GM18870 (cell line): Measurements from ENCODE around the gene FHIT.

Source experiments
- ATAC-seq: cut with Tn5 transposase; IDR thresholded peaks from one replicate; pipeline ENCODE4 v1.9.1; 2021; ENCODE audit warnings: moderate library complexity; ENCODE audit not compliant: unreplicated experiment

FHIT gene

DNA sequence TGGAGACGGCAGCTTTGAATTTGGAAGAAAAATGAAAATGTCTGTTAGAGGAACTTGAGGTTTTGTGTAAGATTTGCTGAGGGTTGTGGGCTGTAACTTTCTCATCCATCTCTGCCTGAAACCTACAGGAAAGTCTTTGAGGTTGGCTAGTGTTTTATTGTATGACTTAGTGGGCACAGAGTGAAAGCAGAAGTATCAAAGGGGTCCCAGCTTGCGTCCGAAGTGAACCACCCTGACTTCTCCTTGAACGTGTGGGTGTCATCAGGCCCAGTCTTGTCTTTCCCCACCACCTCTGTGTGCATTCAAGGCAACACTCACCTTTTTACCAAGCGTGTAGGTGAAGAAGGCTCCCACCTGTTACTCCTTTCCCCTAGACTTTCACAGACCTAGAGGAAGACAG lies 1519.3 kb downstream of the FHIT start:
- no peak for ATAC-seq

DNA sequence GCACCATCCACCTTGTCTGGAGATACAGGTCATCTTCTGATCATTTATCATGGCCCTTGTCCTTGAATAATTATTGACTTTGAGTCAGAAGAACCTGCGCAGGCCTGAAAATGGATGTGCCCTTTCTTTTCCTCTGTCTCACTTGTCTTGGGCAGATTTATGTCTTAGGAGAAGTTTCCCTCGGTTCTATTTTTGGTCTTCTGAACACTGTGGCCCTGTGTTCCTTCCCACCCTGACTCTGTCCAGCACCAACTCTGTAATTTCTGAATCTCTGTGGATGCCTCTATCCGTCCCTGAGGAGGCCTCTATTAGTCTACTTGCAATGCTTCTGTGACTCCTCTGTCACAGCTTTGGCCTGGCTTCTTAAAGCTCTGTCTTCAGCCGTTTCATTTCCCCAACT lies 1520.7 kb downstream of the FHIT start:
- no peak for ATAC-seq

DNA sequence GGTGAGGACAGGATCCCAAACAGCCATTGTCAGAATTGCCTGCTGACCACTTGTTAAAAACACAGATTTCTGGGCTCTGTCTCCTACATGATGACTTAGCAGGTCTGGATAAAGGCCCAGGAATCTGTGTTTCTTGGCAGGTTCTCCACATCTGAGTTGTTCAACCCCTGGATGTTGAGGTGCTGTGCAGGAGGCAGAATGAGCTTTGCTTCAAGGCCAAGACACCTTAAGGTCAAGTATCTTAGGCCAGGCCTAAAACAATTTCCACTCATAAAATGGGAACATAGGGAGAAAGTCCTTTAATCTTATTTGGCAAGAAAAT lies 1522.7 kb downstream of the FHIT start:
- ATAC-seq = no peak

DNA sequence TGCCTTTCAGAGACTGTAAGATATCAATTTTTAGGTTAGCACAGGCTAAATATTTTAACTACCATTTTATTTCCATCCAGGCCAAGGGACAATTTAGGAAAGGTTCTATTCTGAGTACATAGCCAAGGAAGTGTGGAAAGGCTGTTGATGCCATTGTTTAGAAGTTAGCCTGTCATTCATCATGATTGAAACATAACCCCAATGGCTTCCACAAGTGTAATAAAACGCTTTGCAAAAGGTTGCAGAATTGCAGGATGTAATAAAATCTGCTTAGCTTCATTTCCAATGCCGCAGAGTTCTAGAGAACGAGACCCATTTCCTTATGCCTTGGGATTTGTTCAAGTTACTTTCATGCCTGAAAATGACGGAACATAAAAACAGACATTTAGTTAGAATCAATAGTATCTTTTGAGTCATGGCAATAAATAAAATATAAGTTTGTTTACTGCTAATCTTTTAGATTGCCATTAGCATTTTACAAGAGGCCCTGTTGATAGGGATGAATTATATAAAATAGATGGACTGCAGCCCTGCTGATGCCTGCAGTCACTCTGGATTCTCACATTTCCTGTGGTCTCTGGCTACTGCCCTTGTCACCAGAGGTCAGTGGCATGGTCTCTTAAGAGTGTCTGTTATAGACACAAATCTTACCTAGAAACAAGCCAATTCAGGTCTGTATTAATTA lies 1523.2 kb downstream of the FHIT start:
- no peak for ATAC-seq

DNA sequence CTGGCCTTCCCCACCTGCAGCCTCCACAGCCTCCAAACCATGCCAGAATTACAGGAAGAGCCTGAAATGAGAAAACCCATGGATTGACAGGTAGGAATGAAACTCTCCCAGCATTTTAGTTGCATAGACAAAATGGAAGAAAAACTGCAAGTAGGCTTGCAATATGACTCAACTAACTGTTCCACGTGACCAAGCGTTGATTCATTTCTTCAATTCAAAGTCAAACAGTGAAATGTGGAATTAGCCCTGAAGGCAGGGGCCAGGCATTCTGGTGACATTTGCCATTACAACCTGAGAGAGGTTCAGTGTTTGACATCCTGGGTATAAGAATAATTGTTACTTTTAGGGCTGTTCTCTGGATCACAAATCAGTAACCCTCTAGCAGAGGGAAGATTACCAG lies 1525.0 kb downstream of the FHIT start:
- no peak for ATAC-seq

DNA sequence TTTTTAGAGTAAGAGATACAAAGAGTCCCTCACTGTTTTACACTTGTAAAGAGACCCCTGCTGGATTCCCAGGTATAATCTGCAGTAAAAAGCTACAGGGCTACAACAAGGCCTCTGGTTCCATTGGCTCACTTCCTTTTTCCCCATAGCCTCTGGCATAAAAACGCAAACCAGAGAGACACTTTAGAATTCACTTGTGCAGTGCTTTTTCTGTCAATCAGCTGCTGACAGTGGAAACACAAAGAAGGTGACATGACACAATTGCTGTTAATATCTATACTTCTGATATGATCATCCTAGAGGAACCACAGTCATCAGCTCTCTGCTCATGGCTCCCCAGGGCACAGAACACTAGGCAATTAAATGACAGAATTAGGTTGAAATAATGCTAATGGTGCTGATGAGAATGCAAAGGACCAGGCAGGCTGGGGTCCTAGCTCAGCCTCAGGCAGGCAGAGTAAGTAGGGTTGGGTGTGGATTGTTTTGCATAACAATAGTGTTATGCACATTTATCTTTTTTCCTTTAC lies 1533.5 kb downstream of the FHIT start:
- ATAC-seq = no peak

DNA sequence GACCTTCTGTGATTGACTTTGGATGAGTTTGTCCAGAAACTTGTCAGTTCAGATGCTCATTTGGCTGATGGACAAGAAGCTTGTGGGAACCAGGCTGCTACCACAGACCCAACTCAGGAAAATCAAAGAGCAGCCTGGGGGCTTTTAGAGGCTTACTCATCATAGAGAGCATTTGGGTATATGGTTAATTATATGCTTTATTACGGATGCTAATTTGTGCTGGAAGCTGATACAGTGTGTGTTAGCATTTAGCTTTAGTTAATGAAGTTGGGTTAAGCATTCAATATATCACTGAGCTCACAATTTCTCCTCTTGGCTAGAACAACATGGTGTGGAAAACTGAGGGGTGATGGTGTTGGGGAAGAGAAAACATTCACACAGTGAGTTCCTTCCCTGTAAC lies 1537.2 kb downstream of the FHIT start:
- ATAC-seq = no peak

DNA sequence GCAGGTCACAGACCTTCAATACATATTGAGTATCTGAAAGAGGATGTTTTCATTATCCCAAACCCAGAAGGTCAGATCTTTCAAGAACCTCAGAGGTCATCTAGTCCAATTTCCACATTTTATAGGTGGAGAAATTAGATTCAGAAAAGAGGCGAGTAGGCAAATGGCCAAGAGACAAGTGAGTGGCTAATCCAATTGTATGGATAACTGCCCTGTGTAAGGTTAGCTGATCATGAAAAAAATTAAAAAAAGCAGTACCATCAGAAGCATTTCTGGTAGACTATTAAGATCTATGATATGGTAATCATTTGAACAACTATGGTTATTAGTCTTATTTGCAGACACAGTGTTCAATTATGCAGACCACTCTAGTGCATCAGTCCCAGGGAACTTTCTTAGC lies 1540.7 kb downstream of the FHIT start:
- no peak for ATAC-seq

DNA sequence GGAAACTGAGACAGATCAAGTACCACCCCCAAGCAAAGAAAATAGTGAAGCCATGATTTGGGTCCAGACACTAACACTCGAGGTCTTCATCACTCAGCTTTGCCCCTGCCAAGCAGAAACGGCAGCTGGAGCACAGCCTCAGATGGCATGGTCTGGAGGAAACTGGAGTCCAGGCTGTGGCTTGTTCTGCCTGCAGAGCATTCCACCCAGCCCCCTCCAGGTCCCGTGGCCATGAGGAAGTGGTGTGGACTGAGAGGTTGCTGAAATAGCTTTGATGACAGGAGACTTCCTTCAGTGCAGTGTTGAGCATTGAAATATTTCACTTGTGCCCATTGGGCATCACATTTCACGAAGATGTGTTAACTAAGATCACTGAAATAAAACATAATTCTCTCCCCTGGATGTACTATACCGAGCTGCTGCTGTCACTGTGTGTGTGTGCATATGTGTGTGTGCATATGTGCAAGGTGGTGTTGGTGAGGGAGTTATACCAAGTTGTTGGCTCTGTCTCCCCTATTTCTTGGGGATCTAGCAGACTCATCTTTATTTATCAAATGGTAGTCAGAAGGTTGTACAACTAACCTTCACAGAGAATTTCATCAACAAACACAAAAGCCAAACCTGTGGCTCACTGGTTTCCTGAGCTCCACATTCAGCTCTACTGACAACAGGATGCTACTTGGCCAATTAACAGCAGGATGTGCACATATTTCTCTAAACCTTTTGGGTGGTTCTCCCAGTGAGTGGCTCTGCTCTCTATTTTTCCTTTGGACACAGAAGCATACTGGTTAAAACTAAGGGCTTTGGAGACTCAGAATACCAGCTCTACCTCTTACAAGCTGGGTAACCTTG lies 1541.3 kb downstream of the FHIT start:
- no peak for ATAC-seq

DNA sequence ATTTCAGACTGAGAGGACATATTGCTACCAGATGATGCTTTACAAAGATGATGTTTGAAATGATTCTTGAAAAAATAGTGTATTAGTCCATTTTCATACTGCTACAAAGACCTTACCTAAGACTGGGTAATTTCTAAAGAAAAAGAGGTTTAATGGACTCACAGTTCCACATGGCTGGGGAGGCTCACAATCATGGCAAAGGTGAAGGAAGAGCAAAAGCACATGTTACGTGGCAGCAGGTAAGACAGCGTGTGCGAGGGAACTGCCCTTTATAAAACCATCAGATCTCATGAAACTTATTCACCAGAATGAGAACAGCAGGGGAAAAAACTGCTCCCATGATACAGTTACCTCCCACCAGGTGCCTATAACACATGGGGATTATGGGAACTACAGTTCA lies 1543.0 kb downstream of the FHIT start:
- ATAC-seq = no peak

DNA sequence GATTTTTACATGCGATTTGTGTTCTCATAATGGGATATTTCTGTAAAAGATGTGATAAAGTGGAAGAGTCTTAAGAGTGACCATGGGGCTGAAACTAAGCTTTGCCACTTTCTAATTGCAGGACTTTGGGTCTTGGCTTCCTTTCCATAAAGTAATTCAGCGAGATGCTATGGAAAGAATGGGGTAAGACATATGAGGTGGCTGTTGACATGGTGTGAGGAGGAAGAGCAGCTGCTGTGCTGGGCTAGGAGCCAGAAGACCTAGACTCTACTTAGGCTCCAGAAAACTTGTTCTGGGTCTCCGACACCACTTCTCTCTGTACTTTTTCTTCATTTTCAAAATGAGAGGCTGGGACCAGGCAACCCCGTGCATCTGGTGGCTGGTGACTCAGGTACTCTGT lies 1547.0 kb downstream of the FHIT start:
- no peak for ATAC-seq

DNA sequence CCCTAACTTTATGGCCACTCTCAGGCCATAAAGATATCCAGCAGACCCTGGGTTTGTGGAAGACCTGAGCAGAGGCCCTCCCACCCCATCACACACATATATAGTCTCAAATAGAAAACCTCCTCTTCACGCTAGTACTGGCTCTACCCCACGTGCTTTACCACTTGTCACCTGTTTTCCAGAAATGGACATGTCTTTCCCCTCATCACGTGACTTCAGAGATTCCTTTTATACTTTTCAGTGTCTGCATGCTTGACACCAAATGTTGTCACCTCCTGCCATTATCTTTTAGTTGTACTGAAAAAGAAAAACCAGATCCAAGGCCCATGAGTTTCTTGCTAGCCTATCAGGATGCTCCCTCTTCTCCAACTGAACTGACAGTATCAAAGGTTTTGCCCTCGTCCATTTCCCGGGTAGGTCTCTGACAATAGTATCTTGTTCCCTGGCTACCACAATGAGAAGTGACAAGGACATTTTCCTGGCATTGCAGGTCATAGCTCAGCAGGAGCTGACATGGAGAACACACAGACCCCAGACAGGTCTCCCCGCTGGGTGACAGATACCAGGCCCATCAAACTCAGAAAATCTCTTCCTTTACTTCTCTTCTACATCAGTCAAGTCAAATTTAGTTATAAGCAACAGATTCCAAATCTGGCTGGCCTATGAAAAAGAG lies 1551.5 kb downstream of the FHIT start:
- no peak for ATAC-seq
